Thoracic aorta (tissue), 2 donors: ENCODE results near the gene TMC3. TPM values are rescaled to one million over a fixed set of nuclear protein-coding genes. Genes with fewer than 3 reads are reported as not detected.

ENCODE experiments used
- ATAC-seq: fragments of 150-250 bp; one replicate; pipeline ENCODE4 v1.8.0; 2017; ENCODE audit warnings: low read depth; ENCODE audit not compliant: insufficient number of reproducible peaks, low FRiP score
- DNase-seq: peaks from one replicate; pipeline ENCODE4 v3.0.0-alpha.2; 2020; ENCODE audit warnings: low spot score
- H3K27ac ChIP-seq, 2 donors: fragments of 200-600 bp; sonication (generic); 1 replicate in 1 of 2; 2 replicates in 1 of 2; pipeline ENCODE4 v1.5.1; 2016; ENCODE audit warnings: mild to moderate bottlenecking in 2 of 2, moderate library complexity in 2 of 2
- H3K27me3 ChIP-seq: fragments of 200-600 bp; sonication (generic); replicated peaks from 2 replicates; pipeline ENCODE4 v1.6.0; 2016; ENCODE audit warnings: mild to moderate bottlenecking; ENCODE audit not compliant: insufficient read depth
- H3K36me3 ChIP-seq: fragments of 200-600 bp; sonication (generic); one replicate; pipeline ENCODE4 v1.5.1; 2016
- H3K4me1 ChIP-seq, 2 donors: fragments of 200-600 bp; sonication (generic); 1 replicate in 1 of 2; 2 replicates in 1 of 2; pipeline versions ENCODE4 v1.5.1 to v1.6.0; 2016; ENCODE audit warnings: low read depth in 2 of 2, mild to moderate bottlenecking in 1 of 2; ENCODE audit not compliant: control insufficient read depth in 1 of 2
- H3K4me3 ChIP-seq: fragments of 200-600 bp; sonication (generic); 2 replicates; pipeline ENCODE4 v1.5.1; 2016; ENCODE audit warnings: mild to moderate bottlenecking
- H3K9me3 ChIP-seq: fragments of 200-600 bp; sonication (generic); 2 replicates; pipeline ENCODE4 v1.5.1; 2016
- total RNA-seq, 2 donors: library from RNA; depleted of rRNA; stranded (reverse); fragments of >200 nt; gene quantifications; one replicate each; pipeline versions ENCODE4 v1.1.0 to v1.2.3, GENCODE V29; 2016
- TF ChIP-seq, protein P1 (sequence below): fragments of 200-600 bp; sonication (generic); IDR thresholded peaks from one replicate; pipeline ENCODE4 v1.5.1; 2019; ENCODE audit warnings: antibody characterized with exemption

TMC3 gene
- total RNA-seq, 2 donors from 2014 or later: 0.54 TPM; not detected in 1

DNA sequence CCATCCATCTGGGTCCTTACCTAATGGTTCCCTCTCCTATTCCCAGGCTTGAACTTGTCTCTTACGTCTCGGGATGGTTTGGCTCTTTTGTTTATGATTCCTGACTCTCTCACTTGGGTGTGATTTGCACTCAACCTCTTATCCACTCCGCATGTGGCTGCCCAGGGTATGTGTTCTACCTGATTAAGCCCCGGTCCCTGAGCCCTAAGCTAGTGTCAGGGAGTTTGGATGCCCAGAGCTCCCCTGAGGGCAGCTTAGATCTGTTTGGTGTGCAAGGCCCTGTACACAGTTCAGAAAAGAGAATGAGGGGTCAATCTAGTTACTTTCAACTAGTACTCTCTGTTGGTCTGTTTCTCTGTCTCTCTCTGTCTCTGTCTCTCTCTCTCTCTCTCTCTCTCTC is 34.2 kb downstream of the TMC3 start:
- H3K36me3 ChIP-seq: no peaks in the 10 kb centered on the region
- H3K27ac ChIP-seq: no peak overlapping the region
- peaks cover 13 to 17% of the 10 kb centered on the region in 2 donors for H3K4me1 ChIP-seq
- TF ChIP-seq, protein P1, sequence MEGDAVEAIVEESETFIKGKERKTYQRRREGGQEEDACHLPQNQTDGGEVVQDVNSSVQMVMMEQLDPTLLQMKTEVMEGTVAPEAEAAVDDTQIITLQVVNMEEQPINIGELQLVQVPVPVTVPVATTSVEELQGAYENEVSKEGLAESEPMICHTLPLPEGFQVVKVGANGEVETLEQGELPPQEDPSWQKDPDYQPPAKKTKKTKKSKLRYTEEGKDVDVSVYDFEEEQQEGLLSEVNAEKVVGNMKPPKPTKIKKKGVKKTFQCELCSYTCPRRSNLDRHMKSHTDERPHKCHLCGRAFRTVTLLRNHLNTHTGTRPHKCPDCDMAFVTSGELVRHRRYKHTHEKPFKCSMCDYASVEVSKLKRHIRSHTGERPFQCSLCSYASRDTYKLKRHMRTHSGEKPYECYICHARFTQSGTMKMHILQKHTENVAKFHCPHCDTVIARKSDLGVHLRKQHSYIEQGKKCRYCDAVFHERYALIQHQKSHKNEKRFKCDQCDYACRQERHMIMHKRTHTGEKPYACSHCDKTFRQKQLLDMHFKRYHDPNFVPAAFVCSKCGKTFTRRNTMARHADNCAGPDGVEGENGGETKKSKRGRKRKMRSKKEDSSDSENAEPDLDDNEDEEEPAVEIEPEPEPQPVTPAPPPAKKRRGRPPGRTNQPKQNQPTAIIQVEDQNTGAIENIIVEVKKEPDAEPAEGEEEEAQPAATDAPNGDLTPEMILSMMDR: no peak
- no peaks in the 10 kb centered on the region for H3K27me3 ChIP-seq
- no peaks in the 10 kb centered on the region for H3K9me3 ChIP-seq
- no peak overlapping the region for H3K4me3 ChIP-seq
- DNase-seq: no peak
- no peak for ATAC-seq

- no peak for ATAC-seq
- Histone ChIP-seq H3K4me1 (peaks cover 13 to 17% of the 10 kb centered on the region in 2 donors), H3K36me3 (no peaks in the 10 kb centered on the region), H3K27ac (peak overlapping the region in 1 of 2 donors; percentile 42), H3K27me3 (no peaks in the 10 kb centered on the region), H3K4me3 (no peak overlapping the region), H3K9me3 (no peaks in the 10 kb centered on the region)
- DNase-seq: no peak
- TF ChIP-seq, protein P1: no peak
Observed at GRCh38 chr15:81339321-81339720, 34.7 kb downstream of the TMC3 start.

GRCh38 chr15:81338170-81339007 is 35.6 kb downstream of the TMC3 start:
- Histone ChIP-seq H3K27me3 (no peaks in the 10 kb centered on the region), H3K9me3 (no peaks in the 10 kb centered on the region), H3K27ac (peak overlapping the region in 1 of 2 donors; percentile 42), H3K4me1 (peaks cover 13 to 17% of the 10 kb centered on the region in 2 donors), H3K36me3 (no peaks in the 10 kb centered on the region), H3K4me3 (peak overlapping the region; percentile 38)
- ATAC-seq (peak; percentile 77), DNase-seq (peak; percentile 9)
- TF ChIP-seq, protein P1: no peak

GRCh38 chr15:81337713-81338157 is 36.3 kb downstream of the TMC3 start:
- Histone ChIP-seq H3K27me3 (no peaks in the 10 kb centered on the region), H3K9me3 (no peaks in the 10 kb centered on the region), H3K4me1 (peaks cover 13 to 17% of the 10 kb centered on the region in 2 donors), H3K27ac (peak overlapping the region in 1 of 2 donors; percentile 42), H3K36me3 (no peaks in the 10 kb centered on the region), H3K4me3 (peak overlapping the region; percentile 38)
- TF ChIP-seq, protein P1: no peak
- no peak for ATAC-seq
- no peak for DNase-seq

DNA sequence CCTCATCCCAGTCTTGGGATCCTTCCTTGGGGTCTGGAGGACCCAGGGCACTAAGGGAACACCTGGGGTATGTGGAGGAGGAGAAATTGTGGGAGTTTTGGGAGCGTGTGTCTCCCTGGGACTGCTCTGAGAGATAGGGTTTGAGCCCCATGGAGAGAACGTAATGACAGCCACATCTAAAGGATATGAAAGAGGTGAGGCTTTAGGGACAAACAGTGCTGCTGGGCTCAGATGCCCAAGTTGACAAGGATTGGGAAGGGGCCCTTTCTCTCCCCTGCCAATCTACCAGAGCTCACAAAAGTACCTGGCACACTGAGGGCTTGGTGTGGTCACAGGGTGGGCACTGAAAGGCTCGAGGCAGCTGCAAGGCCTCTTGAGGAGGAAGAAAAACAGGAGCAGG is 36.8 kb downstream of the TMC3 start:
- Histone ChIP-seq H3K36me3 (no peaks in the 10 kb centered on the region), H3K4me3 (no peak overlapping the region), H3K9me3 (no peaks in the 10 kb centered on the region), H3K27me3 (no peaks in the 10 kb centered on the region), H3K27ac (no peak overlapping the region), H3K4me1 (peaks cover 13 to 17% of the 10 kb centered on the region in 2 donors)
- DNase-seq: no peak
- TF ChIP-seq, protein P1: no peak
- ATAC-seq: no peak
